K562 treated with DMSO at 1 percent for 24 hours (cell line): ENCODE data around the gene SUMO1. TPM values are rescaled to one million over a fixed set of nuclear protein-coding genes. Genes with fewer than 3 reads are reported as not detected.

ENCODE experiments used
- total RNA-seq: library from RNA; unstranded; fragments of 300-600 nt; gene quantifications from 2 replicates; pipeline ENCODE4 v1.2.3, GENCODE V29; 2022; ENCODE audit warnings: low read depth; ENCODE audit not compliant: insufficient read depth

Gene SUMO1
- total RNA-seq: 33.8 and 45.6 TPM in 2 replicates

GRCh38 chr2:202238234-202239197 lies at the start of gene SUMO1:
SUMO1 (minus strand) TSS chr2:202238597; CDS start chr2:202238451, 146 bp downstream.

GRCh38 chr2:202265467-202266277 lies 27.3 kb upstream of the SUMO1 start, which contains the start of gene NOP58:
NOP58 (plus strand) TSS chr2:202265763; CDS start chr2:202265942, 179 bp downstream.

Other genes with a start within 250 kb of the SUMO1 start
- gene FZD7, start 204.7 kb downstream of the SUMO1 start, total RNA-seq: 8.7 and 9.6 TPM in 2 replicates
- gene KIAA2012, start 165.3 kb downstream of the SUMO1 start, total RNA-seq: not detected in 2 replicates
- gene NOP58, start 27.2 kb upstream of the SUMO1 start, total RNA-seq: 45.9 and 46.2 TPM in 2 replicates
- gene BMPR2, start 137.7 kb upstream of the SUMO1 start, total RNA-seq: 4.1 and 4.3 TPM in 2 replicates